ENCODE results near the gene PEX14. TPM values are rescaled to one million over a fixed set of nuclear protein-coding genes. Genes with fewer than 3 reads are reported as not detected.

The PEX14 gene
- total RNA-seq, 6 experiments from 2014 or later, result 10.5 to 26.5 (median 16.5) TPM

DNA sequence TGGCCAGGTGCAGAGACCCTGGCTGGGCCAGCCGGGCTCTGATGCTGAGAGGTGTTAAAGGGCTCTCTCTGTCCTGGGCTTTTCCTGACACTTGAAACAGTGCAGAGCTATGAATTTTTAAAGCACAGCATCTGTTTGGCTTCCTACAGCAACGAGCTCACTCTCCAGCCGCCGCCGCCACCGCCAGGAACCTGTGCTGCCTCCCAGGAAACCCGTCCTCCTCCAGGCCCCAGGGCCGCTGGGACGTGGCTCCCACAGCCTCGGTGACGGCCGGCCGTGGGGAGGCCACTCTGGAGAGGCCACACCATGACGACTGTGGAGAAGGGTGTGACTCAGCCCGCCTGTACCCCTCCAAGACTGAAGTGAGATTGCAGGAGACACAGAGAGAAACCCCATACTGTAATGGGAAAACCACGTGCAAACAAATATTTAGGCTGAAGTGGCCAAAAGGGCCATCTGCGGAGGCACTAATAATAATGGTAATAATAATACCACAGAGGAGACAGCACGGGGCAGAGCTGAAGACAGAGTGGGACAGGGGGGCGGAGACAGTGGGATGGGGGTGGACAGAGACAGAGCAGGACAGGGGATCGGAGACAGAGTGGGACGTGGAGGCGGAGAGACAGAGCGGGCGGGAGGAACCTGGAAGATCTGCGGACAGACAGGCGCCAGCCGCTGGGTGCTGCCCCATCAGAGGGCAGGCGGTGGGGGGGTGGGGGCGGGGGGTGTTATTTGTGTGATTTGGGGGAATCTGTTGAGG lies 182.5 kb downstream of the PEX14 start:
- Histone ChIP-seq H3K9me3 (no peaks in the 10 kb centered on the region), H3K4me1 (no peaks in the 10 kb centered on the region), H3K27ac (no peak overlapping the region), H3K27me3 (no peaks in the 10 kb centered on the region), H3K36me3 (no peaks in the 10 kb centered on the region), H3K4me3 (no peak overlapping the region)
- no peak for ATAC-seq
- TF ChIP-seq POLR2A (IDR thresholded peaks at IDR 0.05), result no peak
- TF ChIP-seq, protein P1, sequence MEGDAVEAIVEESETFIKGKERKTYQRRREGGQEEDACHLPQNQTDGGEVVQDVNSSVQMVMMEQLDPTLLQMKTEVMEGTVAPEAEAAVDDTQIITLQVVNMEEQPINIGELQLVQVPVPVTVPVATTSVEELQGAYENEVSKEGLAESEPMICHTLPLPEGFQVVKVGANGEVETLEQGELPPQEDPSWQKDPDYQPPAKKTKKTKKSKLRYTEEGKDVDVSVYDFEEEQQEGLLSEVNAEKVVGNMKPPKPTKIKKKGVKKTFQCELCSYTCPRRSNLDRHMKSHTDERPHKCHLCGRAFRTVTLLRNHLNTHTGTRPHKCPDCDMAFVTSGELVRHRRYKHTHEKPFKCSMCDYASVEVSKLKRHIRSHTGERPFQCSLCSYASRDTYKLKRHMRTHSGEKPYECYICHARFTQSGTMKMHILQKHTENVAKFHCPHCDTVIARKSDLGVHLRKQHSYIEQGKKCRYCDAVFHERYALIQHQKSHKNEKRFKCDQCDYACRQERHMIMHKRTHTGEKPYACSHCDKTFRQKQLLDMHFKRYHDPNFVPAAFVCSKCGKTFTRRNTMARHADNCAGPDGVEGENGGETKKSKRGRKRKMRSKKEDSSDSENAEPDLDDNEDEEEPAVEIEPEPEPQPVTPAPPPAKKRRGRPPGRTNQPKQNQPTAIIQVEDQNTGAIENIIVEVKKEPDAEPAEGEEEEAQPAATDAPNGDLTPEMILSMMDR (IDR thresholded peaks at IDR 0.05), result no peak
- WGBS (ENCODE audit: insufficient coverage, low coverage, low lambda C conversion rate, missing lambda C conversion rate), result 83% methylated on average over 13 of the region's 29 CpGs
- intact Hi-C loops (cut with DNase I), result no loop called here
- DNase-seq, result no peak

DNA sequence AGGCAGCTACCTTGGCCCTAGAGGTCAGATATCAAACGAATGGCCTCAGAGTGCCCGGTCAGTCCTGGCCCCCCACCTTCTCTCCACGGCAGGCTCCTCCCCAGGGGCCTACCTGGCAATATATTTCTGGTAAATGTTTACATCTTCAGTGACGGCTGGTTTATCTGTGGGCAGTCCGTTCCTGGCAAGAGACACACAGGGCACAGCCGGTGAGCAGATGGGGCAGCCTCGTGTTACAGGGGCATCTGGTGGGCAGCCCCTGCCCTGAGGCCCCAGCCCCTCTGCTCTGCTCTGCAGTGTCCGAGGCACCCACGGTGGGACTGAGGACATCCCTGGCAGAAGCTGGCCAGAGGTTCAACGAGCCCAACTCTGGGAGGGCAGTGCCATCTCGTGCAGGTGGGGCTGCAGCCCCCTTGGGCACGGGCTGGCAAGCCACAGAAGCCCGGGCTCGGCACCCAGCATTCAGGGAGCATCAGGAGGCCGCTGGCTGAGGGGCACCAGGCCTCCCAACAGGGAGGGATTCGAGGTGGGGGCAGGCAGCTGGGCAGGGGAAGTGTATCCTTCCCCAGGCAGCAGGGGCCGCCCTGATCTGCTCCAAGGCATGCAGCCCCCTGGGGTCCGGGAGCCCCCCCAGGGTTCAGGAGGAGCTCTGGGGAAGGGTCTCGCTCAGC lies 183.8 kb downstream of the PEX14 start:
- Histone ChIP-seq H3K36me3 (no peaks in the 10 kb centered on the region), H3K27ac (no peak overlapping the region), H3K27me3 (no peaks in the 10 kb centered on the region), H3K4me1 (peaks cover 0 to 7% (median 3%) of the 10 kb centered on the region in 4 donors), H3K4me3 (no peak overlapping the region), H3K9me3 (no peaks in the 10 kb centered on the region)
- ATAC-seq (no peak), DNase-seq (no peak)
- TF ChIP-seq, protein P1 (IDR thresholded peaks at IDR 0.05), result no peak
- TF ChIP-seq POLR2A (IDR thresholded peaks at IDR 0.05), result no peak
- intact Hi-C loops (cut with DNase I), result no loop called here
- WGBS (ENCODE audit: insufficient coverage, low coverage, low lambda C conversion rate, missing lambda C conversion rate), result 80% methylated on average over 1 of the region's 19 CpGs

DNA sequence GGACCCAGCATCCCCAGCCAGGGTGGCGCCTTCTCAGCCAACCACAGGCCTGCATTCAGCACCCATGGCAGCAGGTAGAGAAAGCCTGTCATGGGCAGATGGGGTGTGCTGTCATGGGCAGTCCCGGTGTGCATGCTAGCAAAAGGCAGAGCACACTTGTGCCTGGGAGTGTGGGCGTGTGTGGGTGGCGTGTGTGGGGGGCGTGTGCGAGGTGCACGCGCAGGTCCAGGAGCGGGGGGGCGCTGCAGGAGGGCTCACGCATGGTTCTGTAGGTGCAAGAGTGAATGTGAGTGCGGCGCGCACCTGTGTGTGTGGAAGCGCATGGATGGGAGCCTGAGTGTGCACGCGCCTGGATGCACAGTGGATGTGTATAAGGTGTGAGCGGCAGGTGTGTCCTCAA lies 184.5 kb downstream of the PEX14 start:
- Histone ChIP-seq H3K27ac (no peak overlapping the region), H3K4me3 (no peak overlapping the region), H3K9me3 (no peaks in the 10 kb centered on the region), H3K27me3 (no peaks in the 10 kb centered on the region), H3K36me3 (no peaks in the 10 kb centered on the region), H3K4me1 (peaks cover 0 to 14% (median 7%) of the 10 kb centered on the region in 4 donors)
- no peak for ATAC-seq
- WGBS (ENCODE audit: insufficient coverage, low coverage, low lambda C conversion rate, missing lambda C conversion rate), result 95% methylated on average over 11 of the region's 18 CpGs
- DNase-seq, result no peak
- intact Hi-C loops (cut with DNase I), result no loop called here
- TF ChIP-seq POLR2A (IDR thresholded peaks at IDR 0.05), result no peak
- TF ChIP-seq, protein P1 (IDR thresholded peaks at IDR 0.05), result no peak

DNA sequence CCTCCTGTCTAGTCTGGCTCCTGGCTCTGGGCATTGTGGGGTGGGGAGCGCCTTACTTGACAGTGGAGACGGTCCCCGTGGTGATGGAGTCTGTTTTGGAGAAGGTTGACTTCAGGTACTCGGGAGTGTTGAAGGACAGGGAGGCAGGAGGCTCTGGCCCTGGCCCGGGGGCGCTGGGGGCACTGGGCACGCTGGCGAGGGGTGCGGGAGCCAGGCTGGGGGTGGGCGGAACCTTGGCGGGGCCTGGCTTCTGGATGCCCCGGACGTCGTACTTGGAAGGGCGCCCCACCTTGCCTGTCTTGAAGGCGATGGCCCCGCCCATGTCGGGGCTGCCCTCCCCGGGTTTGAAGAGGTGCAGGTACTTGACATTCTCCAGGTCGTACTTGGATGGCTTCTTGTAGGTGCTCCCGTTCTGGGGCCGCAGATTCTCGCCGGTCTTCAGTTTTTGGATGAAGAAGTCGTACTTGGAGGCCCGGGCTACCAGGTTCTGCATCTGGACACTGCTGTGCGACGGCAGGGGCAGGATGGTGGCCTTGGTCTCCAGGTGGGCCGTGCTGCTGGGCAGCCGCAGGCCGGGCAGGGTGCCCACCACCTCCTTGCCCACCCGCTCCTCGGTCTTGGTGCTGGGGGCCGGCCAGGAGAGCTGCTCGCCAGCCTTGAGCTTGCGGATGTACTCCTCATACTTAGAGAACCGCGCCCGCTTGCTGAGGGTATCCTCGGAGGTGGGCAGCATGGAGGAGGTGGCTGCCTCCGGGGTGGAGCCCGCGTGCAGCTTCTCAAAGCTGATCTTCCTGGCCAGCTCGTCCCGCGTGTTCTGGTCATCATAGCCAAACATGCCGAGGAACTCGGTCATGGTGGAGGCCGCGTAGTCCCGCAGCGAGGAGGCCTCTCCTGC lies 185.1 kb downstream of the PEX14 start:
- Histone ChIP-seq H3K9me3 (no peaks in the 10 kb centered on the region), H3K27me3 (no peaks in the 10 kb centered on the region), H3K4me1 (peaks cover 0 to 20% (median 10%) of the 10 kb centered on the region in 4 donors), H3K4me3 (no peak overlapping the region), H3K27ac (no peak overlapping the region), H3K36me3 (no peaks in the 10 kb centered on the region)
- TF ChIP-seq, protein P1 (IDR thresholded peaks at IDR 0.05), result no peak
- TF ChIP-seq POLR2A (IDR thresholded peaks at IDR 0.05), result no peak
- intact Hi-C loops (cut with DNase I), result no loop called here
- no peak for ATAC-seq
- 94% methylated on average over 30 of the region's 52 CpGs for WGBS (ENCODE audit: insufficient coverage, low coverage, low lambda C conversion rate, missing lambda C conversion rate)
- DNase-seq, result no peak
